ENCODE data around the gene STX1A. TPM values are rescaled to one million over a fixed set of nuclear protein-coding genes. Genes with fewer than 3 reads are reported as not detected.
A peak's percentile ranks its signal among the peaks of the same experiment; 100 is the strongest.

STX1A gene
- total and polyA plus RNA-seq, 2 of the 13 experiments (the other 11 are each of a cell fraction or from before 2014, with no cell fraction given): 6.1 to 12.2 TPM

- 0 out of 2 replicates have a peak, but pooled peaks have one; percentile 9 for TF ChIP-seq ARID5B (CRISPR knock-in tag; IDR thresholded peaks at IDR 0.05)
- TF ChIP-seq ZNF3 (CRISPR knock-in tag; IDR thresholded peaks at IDR 0.05): no peak
- TF ChIP-seq ZNF790 (CRISPR knock-in tag; IDR thresholded peaks at IDR 0.05; ENCODE audit: borderline replicate concordance): no peak
- no peak for TF ChIP-seq CHCHD3 (CRISPR knock-in tag; IDR thresholded peaks at IDR 0.05)
- TF ChIP-seq MTERF4 (CRISPR knock-in tag; IDR thresholded peaks at IDR 0.05): no peak
- no peak for TF ChIP-seq ZBTB25 (CRISPR knock-in tag; IDR thresholded peaks at IDR 0.05)
- TF ChIP-seq TMF1 (CRISPR knock-in tag; IDR thresholded peaks at IDR 0.05; ENCODE audit: low read depth): peak; percentile 58; the same call in 1 of the 2 replicates
- TF ChIP-seq MIXL1 (CRISPR knock-in tag; IDR thresholded peaks at IDR 0.05): no peak
- TF ChIP-seq ZSCAN29 (CRISPR knock-in tag; conservative IDR thresholded peaks at IDR 0.05): no peak
- no peak for TF ChIP-seq REL (CRISPR knock-in tag; conservative IDR thresholded peaks at IDR 0.05)
- TF ChIP-seq AGO2 (optimal IDR thresholded peaks at IDR 0.05; ENCODE audit: low read depth, low read length): no peak
- no peak for TF ChIP-seq PTBP1 (IDR thresholded peaks at IDR 0.05; ENCODE audit: low read depth, low read length, poor library complexity, severe bottlenecking)
- no peak for TF ChIP-seq ZNF775 (CRISPR knock-in tag; IDR thresholded peaks at IDR 0.05; ENCODE audit: borderline replicate concordance)
- TF ChIP-seq TAF1 (CRISPR knock-in tag; IDR thresholded peaks at IDR 0.05): no peak
- 0 out of 2 replicates have a peak, but pooled peaks have one; percentile 6 for TF ChIP-seq HNRNPL (IDR thresholded peaks at IDR 0.05; ENCODE audit: low read depth, low read length)
- no peak for TF ChIP-seq MLLT10 (CRISPR knock-in tag; IDR thresholded peaks at IDR 0.05)
- TF ChIP-seq ZMAT3 (CRISPR knock-in tag; conservative IDR thresholded peaks at IDR 0.05): no peak
- TF ChIP-seq NR2F6 (IDR thresholded peaks at IDR 0.05): no peak
- TF ChIP-seq NR2F6 (CRISPR knock-in tag; IDR thresholded peaks at IDR 0.05): no peak
- TF ChIP-seq, protein P1, sequence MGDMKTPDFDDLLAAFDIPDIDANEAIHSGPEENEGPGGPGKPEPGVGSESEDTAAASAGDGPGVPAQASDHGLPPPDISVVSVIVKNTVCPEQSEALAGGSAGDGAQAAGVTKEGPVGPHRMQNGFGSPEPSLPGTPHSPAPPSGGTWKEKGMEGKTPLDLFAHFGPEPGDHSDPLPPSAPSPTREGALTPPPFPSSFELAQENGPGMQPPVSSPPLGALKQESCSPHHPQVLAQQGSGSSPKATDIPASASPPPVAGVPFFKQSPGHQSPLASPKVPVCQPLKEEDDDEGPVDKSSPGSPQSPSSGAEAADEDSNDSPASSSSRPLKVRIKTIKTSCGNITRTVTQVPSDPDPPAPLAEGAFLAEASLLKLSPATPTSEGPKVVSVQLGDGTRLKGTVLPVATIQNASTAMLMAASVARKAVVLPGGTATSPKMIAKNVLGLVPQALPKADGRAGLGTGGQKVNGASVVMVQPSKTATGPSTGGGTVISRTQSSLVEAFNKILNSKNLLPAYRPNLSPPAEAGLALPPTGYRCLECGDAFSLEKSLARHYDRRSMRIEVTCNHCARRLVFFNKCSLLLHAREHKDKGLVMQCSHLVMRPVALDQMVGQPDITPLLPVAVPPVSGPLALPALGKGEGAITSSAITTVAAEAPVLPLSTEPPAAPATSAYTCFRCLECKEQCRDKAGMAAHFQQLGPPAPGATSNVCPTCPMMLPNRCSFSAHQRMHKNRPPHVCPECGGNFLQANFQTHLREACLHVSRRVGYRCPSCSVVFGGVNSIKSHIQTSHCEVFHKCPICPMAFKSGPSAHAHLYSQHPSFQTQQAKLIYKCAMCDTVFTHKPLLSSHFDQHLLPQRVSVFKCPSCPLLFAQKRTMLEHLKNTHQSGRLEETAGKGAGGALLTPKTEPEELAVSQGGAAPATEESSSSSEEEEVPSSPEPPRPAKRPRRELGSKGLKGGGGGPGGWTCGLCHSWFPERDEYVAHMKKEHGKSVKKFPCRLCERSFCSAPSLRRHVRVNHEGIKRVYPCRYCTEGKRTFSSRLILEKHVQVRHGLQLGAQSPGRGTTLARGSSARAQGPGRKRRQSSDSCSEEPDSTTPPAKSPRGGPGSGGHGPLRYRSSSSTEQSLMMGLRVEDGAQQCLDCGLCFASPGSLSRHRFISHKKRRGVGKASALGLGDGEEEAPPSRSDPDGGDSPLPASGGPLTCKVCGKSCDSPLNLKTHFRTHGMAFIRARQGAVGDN (CRISPR knock-in tag; IDR thresholded peaks at IDR 0.05): peak; percentile 66
- TF ChIP-seq NFATC3 (CRISPR knock-in tag; IDR thresholded peaks at IDR 0.05): no peak
Observed at GRCh38 chr7:73718905-73719805, at the start of gene STX1A (continued).
